GM12864 (cell line): ENCODE data around the gene GPR89B.
"Not testable (repeated sequence)": the region's sequence is repeated elsewhere in the genome, so short reads cannot be mapped to it uniquely, and the experiment has no call there.

ENCODE experiments used
- DNase-seq: peaks from one replicate; pipeline ENCODE4 v3.0.0-alpha.2; 2011; ENCODE audit warnings: low read depth
- H3K4me3 ChIP-seq: 2 replicates; pipeline ENCODE4 v1.5.1; 2011; ENCODE audit warnings: mild to moderate bottlenecking, low read depth, low read length, control low read depth
- TF ChIP-seq, protein P1 (sequence below): IDR thresholded peaks from 2 replicates; pipeline ENCODE4 v1.5.1; 2011; ENCODE audit warnings: low read depth, mild to moderate bottlenecking, moderate library complexity, low read length, control low read depth, inconsistent platforms; ENCODE audit errors: missing control alignments

GPR89B gene

DNA sequence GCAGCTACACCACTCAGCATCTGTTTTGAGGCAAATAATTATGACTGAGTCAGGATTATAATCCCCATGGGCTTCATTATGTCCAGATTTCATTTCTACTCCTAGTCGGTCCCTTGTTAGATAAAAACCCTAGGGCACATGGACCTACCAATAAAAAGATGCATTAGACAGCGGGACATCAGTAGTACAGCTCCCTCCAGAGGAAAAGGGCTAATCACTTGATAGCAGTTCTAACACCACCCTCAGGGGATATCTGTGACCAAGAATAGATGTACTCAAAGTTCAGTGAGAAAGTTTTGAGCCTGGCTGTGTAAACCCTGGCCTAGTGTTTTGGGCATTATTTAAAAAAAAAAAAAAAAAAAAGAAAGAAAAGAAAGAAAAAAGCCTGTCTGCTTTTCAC lies 15.7 kb upstream of the GPR89B start:
- no peak for DNase-seq
- TF ChIP-seq, protein P1, sequence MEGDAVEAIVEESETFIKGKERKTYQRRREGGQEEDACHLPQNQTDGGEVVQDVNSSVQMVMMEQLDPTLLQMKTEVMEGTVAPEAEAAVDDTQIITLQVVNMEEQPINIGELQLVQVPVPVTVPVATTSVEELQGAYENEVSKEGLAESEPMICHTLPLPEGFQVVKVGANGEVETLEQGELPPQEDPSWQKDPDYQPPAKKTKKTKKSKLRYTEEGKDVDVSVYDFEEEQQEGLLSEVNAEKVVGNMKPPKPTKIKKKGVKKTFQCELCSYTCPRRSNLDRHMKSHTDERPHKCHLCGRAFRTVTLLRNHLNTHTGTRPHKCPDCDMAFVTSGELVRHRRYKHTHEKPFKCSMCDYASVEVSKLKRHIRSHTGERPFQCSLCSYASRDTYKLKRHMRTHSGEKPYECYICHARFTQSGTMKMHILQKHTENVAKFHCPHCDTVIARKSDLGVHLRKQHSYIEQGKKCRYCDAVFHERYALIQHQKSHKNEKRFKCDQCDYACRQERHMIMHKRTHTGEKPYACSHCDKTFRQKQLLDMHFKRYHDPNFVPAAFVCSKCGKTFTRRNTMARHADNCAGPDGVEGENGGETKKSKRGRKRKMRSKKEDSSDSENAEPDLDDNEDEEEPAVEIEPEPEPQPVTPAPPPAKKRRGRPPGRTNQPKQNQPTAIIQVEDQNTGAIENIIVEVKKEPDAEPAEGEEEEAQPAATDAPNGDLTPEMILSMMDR: no peak
- no peak overlapping the region for H3K4me3 ChIP-seq

DNA sequence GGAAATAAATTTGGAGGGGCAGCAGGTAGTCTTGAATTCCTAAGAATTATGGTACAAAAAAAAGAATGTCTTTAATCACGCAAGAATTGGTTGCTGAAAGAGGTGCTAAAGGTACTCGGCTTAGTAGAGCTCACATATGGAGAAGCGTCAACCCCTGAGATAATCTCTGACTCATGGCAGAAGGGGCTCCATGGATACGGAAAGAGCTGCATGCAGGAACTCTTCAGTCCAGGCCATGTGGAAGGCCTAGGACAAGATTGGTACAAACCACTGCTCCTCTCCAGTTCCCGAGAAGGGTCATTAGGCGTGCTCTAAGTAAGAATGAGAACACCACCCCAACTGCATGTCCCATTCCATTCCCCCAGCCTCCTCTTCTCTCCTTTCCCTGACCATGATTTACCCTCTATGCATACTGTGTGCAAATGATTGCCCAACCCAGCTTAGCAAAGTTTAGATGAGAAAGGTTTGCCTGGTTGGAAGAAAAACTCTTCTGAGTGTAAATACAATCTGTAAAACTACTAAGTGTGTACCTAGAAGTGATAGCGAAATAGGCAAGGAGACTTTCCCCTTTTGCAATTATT lies 14.8 kb upstream of the GPR89B start:
- H3K4me3 ChIP-seq: no peak overlapping the region
- DNase-seq: no peak
- TF ChIP-seq, protein P1: no peak

DNA sequence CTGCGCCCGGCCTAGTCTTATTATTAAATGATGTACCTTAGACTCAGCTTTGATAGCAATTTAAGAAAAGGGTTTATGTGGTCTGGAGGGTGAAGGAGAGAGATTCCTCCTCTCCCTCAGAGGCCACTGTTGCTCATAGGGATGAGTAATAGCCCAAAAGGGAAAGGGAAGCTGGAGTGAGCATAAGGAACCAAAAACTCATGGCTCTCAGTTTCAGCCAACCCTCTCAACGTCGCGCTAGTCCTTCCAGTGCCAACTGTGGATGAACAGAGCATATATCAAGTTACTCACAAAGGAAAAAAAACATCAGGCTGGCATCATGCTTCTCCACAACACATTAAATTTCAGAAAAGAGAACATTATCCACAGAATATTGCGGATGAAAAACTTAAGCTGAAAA lies 8.3 kb upstream of the GPR89B start:
- TF ChIP-seq, protein P1: no peak
- DNase-seq: no peak
- no peak overlapping the region for H3K4me3 ChIP-seq

DNA sequence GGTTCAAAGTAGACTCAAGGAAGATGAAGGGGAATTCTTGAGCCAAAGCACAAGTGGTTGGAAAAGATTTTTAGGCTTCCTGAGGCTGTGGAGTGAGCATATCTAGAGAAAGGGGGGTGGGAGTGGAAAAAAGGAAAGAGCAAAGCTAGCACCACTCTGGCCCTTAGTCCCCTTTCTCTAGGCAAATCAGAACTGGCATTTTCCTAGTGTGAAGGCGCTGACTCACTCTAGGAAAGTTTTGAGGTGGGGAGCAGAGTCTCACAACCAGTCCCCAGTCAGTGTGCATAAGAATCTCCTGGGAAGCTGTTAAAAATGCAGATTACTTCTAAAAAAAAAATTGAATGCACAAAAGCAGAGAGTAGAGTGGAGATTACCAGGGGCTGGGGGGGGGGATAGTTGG lies 3.4 kb upstream of the GPR89B start:
- TF ChIP-seq, protein P1: no peak
- no peak for DNase-seq
- H3K4me3 ChIP-seq: no peak overlapping the region

DNA sequence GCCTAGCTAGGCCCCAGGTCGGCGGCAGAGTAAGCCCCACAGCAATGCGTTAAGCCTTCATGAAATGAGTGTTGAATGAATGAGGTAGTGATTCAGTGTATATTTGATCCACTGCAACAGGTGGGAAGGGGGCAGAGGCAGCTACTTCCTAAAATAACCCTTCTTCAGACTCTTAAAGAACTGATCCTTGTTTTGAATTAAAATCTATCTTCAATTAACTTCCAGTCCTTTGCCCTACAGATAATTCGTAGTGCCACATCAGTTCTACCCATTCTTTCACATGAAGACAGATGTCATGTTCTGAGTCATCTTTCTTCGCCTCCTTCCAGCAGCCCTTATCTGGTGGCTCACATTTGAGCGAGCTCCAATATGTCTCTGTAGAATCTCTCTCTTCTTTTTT lies 1.0 kb upstream of the GPR89B start:
- DNase-seq, H3K4me3 ChIP-seq: not testable (repeated sequence)

DNA sequence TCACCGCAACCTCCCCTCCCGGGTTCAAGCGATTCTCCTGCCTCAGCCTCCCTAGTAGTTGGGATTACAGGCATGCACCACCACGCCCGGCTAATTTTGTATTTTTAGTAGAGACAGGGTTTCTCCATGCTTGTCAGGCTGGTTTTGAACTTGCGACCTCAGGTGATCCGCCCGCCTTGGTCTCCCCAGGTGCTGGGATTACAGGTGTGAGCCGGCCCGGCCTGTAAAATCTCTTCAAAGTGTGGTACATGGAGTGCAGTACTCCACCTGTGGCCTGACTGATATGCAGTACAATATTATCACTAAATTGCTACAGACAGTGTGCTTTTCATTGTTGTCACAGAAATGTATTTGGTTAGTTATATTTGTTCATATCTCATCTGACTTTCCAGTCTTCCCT lies 531 bp upstream of the GPR89B start:
- not testable (repeated sequence) for H3K4me3 ChIP-seq

DNA sequence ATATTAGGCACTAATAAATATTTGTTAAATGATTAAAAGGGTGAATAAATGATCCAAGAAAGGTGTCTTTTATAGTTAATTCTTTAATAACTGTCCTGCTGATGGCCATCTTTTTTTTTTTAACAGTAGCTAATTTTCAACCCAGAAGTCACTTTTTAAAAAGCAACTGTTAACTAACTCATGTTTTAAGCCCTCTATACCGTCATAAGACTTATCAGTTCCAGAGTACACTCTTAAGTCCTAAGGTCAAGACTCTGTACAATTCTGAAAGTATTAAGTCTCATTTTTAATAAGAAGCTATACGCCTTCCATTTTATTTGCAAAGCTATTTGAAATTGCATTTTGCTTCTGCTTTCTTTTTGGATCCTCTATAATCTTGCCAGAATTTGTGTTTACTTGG lies 2.9 kb downstream of the GPR89B start:
- not testable (repeated sequence) for DNase-seq

More for the DNA sequence above, 531 bp upstream of the GPR89B start:
- not testable (repeated sequence) for DNase-seq

DNA sequence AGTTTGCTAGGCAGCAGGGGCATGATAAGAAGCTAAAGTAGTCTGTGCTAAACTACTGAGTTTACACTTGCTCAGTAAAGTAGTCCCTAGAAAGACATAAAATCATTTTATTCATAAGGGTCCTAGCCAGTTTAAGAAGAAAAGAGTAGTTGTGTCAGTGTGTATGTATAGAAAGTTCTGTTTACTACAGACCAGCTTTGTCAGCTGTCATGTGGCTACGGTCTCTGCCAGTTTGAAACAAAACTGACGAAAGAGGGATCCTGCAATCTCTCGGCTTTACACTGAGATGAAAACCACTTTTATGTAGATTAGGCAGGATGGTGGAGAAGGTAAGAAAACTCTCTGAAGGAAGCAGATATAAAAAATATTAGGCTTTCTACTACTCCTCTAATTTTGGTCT lies 7.1 kb downstream of the GPR89B start:
- DNase-seq: not testable (repeated sequence)

More for the DNA sequence above, 2.9 kb downstream of the GPR89B start:
- not testable (repeated sequence) for H3K4me3 ChIP-seq

DNA sequence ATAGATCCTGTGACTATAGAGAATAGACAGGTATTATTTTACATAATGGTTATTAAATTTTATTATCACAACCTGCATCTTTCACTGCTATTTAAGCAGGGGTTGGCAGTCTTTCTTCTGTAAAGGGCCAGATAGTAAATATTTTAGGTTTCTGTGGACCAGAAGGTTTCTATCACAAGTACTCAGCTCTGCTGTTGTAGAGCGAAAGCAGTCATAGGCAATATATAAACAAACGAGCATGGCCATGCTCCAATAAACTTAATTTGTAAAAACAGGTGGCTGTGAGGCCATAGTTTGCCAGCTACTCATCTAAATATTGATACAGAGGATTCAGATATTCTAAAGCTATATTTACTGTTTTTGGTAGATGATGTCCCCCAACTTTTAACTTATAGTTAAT lies 12.2 kb downstream of the GPR89B start:
- not testable (repeated sequence) for H3K4me3 ChIP-seq, DNase-seq

More for the DNA sequence above, 7.1 kb downstream of the GPR89B start:
- H3K4me3 ChIP-seq: not testable (repeated sequence)

DNA sequence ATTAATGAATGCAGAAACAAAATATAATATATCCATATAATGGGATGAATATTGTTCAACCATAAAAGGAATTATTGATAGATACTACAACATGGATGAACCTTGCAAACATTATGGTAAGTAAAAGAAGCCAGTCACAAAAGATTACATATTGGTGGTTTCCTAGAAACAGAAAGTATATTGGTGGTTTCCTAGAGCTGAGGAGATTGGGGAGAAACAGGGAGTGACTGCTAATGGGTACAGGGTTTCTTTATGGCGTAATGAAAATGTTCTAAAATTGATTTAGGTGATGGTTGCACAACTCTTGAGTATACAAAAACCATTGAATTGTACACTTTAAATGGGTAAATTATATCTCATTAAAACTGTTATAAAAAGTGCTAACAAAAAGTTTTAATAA lies 14.3 kb downstream of the GPR89B start:
- H3K4me3 ChIP-seq: not testable (repeated sequence)

DNA sequence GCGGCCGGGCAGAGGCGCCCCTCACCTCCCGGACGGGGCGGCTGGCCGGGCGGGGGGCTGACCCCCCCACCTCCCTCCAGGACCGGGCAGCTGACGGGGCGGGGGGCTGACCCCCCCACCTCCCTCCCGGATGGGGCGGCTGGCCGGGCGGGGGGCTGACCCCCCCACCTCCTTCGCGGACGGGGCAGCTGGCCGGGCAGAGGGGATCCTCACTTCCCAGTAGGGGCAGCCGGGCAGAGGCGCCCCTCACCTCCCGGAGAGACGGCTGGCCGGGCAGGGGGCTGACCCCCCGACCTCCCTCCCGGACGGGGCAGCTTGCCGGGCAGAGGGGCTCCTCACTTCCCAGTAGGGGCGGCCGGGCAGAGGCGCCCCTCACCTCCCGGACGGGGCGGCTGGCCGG lies 21.3 kb downstream of the GPR89B start:
- DNase-seq: not testable (repeated sequence)

More for the DNA sequence above, 14.3 kb downstream of the GPR89B start:
- not testable (repeated sequence) for DNase-seq

DNA sequence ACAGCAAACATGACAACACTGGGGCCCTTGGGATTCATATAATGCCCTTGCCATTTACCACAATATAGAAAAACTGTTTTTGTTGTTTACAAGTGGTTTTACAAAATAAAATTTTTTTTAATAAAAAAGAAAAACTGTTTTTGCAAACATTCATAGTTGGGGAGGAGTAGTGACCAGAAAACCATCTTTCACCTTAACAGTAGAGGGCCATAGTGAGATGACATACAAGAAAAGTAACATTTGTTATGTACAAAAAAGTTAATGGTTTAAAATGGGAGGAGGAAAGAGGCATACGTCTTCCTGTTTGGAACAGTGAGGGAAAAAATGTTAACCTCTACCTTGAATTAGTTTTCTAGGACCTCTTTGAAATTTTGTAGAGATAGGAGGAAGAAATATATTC lies 30.7 kb downstream of the GPR89B start:
- not testable (repeated sequence) for H3K4me3 ChIP-seq, DNase-seq

More for the DNA sequence above, 21.3 kb downstream of the GPR89B start:
- not testable (repeated sequence) for H3K4me3 ChIP-seq

DNA sequence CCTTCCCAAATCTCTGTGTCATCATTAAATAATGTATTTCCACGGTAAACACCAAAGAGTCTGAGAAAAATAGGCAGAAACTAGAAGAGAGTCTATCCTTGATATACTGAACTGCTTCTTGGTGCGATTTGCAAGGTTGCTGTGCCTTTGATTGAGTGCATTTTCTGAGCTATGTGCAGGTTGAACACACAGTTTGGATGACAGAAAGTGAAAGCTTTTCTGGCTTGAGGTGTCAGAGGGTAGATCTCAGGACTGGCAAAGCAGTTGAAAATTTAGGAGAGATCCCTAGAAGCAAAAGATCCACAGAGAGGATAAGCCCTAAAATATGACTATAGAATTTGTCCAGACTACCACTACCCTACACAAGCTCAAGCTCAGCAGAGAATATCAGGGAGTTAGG lies 31.5 kb downstream of the GPR89B start:
- not testable (repeated sequence) for H3K4me3 ChIP-seq, DNase-seq

DNA sequence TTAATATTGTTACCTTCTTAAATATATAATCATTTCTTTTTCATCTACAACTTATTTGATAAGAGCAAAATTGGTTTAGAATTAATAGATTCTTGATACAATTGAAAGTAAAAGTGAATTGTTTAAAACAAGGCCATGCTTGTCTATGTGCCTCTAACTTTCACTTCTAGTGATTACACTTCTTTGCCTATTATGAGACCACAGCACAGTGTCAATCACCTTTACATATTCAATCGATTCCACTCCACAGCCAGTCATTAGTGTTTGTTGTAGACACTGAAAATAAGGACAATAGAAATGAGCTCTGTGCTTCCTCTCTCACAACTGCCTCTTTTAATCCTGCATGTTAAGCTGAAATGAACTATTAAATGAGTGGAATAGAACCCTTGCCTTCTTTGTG lies 36.4 kb downstream of the GPR89B start:
- not testable (repeated sequence) for DNase-seq, H3K4me3 ChIP-seq

DNA sequence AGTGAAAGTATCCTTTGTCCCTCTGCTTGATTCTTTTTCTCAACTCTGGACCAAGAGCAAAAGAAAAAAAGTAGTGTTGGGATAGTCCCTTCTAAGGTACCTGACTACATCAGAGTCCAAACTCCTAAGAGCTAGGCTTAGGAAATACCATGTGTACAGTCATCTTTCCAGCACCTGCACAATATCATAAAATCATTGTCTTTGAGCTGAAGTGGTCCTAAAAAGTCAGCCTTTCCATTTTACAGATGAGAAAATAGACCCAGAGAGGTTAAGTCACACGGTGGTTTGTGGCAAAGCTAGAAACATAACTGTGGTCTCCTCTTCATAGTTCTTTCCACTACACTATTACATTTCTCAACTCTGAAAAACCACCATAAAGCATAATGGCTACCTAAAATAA lies 38.4 kb downstream of the GPR89B start:
- H3K4me3 ChIP-seq, DNase-seq: not testable (repeated sequence)
